ENCODE data around the gene ZNF66.
"Not testable (repeated sequence)": the region's sequence is repeated elsewhere in the genome, so short reads cannot be mapped to it uniquely, and the experiment has no call there.

DNA sequence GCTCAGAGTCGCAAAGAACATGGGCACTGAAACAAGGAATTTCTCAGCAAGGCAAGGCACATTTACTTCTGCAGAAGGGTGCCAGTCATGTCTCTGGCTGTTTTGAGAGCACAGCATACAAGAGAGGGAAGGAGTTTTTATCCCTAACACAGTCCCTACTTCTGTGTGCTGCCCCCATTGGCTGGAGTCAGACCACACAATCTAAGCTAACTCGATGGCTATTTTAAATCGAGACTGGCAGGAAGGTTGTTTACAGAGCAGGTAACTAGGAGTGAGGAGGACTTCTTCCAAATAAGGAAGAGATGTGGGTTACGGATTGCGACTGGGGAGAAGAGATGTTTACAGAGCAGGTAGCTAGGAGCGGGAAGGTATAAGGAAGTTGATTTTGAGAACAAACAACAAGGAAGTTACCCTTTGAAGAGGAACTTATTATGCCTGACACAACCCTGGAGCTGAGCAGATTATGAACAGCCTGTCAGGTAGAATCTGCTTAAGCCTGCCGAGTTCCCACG, 6.8 kb upstream of the ZNF66 start:
- TF ChIP-seq CBX3 (IDR thresholded peaks at IDR 0.05; ENCODE audit: borderline replicate concordance, low read depth); SMAD5 (IDR thresholded peaks at IDR 0.05; ENCODE audit: low read depth); RFX5 (IDR thresholded peaks at IDR 0.05; ENCODE audit: low read depth, low read length); HDAC6 (IDR thresholded peaks at IDR 0.05; ENCODE audit: unreplicated experiment); CHD2 (IDR thresholded peaks at IDR 0.05; ENCODE audit: borderline replicate concordance, low read depth, low read length); POLR2AphosphoS5 (IDR thresholded peaks at IDR 0.05; ENCODE audit: low read length); SRF (IDR thresholded peaks at IDR 0.05; ENCODE audit: low read depth in 2 of 2, low read length in 2 of 2); ZNF274 (IDR thresholded peaks at IDR 0.05; ENCODE audit: insufficient read depth, insufficient read length); JUND (IDR thresholded peaks at IDR 0.05; ENCODE audit: low read depth, low read length); IKZF2 (IDR thresholded peaks at IDR 0.05); CREM (IDR thresholded peaks at IDR 0.05; ENCODE audit: low read depth): not testable (repeated sequence)
- TF ChIP-seq, protein P1, sequence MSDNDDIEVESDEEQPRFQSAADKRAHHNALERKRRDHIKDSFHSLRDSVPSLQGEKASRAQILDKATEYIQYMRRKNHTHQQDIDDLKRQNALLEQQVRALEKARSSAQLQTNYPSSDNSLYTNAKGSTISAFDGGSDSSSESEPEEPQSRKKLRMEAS (IDR thresholded peaks at IDR 0.05; ENCODE audit: low read depth, low read length): not testable (repeated sequence)
- TF ChIP-seq, protein P2, sequence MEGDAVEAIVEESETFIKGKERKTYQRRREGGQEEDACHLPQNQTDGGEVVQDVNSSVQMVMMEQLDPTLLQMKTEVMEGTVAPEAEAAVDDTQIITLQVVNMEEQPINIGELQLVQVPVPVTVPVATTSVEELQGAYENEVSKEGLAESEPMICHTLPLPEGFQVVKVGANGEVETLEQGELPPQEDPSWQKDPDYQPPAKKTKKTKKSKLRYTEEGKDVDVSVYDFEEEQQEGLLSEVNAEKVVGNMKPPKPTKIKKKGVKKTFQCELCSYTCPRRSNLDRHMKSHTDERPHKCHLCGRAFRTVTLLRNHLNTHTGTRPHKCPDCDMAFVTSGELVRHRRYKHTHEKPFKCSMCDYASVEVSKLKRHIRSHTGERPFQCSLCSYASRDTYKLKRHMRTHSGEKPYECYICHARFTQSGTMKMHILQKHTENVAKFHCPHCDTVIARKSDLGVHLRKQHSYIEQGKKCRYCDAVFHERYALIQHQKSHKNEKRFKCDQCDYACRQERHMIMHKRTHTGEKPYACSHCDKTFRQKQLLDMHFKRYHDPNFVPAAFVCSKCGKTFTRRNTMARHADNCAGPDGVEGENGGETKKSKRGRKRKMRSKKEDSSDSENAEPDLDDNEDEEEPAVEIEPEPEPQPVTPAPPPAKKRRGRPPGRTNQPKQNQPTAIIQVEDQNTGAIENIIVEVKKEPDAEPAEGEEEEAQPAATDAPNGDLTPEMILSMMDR (IDR thresholded peaks at IDR 0.05 in 2 of 3, conservative IDR thresholded peaks at IDR 0.05 in 1 of 3; ENCODE audit: control insufficient read depth in 2 of 3, extremely low read depth in 1 of 3, insufficient read depth in 1 of 3, low read depth in 3 of 3, low read length in 3 of 3): not testable (repeated sequence)

Measured in GM12878 (cell line).